MG63 (cell line): Measurements from ENCODE around the gene MARCHF3. TPM values are rescaled to one million over a fixed set of nuclear protein-coding genes. Genes with fewer than 3 reads are reported as not detected.

Experiments used
- DNase-seq: peaks from one replicate; pipeline ENCODE4 v3.0.0-alpha.2; 2020
- H3K27me3 ChIP-seq: fragments of 250-450 bp; sonication (Bioruptor Pico); 2 replicates; pipeline ENCODE4 v1.5.1; 2020; ENCODE audit warnings: mild to moderate bottlenecking, moderate library complexity
- H3K36me3 ChIP-seq: fragments of 250-450 bp; sonication (Bioruptor Pico); 2 replicates; pipeline ENCODE4 v1.5.1; 2020; ENCODE audit warnings: mild to moderate bottlenecking, moderate library complexity
- H3K4me3 ChIP-seq: fragments of 250-450 bp; sonication (Bioruptor Pico); 2 replicates; pipeline ENCODE4 v1.5.1; 2020; ENCODE audit warnings: mild to moderate bottlenecking, moderate library complexity
- H3K9me3 ChIP-seq: fragments of 250-450 bp; sonication (Bioruptor Pico); 2 replicates; pipeline ENCODE4 v1.5.1; 2020; ENCODE audit warnings: mild to moderate bottlenecking, moderate library complexity
- total RNA-seq: library from RNA; depleted of rRNA; stranded (reverse); fragments of >200 nt; shearing (Covaris generic); gene quantifications from 2 replicates; pipeline ENCODE4 v1.2.3, GENCODE V29; 2014; ENCODE audit warnings: low replicate concordance; rRNA removed

Gene MARCHF3
- 5.2 and 6.9 TPM in 2 replicates for total RNA-seq

GRCh38 chr5:127030259-127031146 is at the start of gene MARCHF3:
MARCHF3 (minus strand) TSS chr5:127030558; CDS start chr5:126918171, 112,387 bp downstream.
- no peaks in the 10 kb centered on the region for H3K9me3 ChIP-seq

GRCh38 chr5:127079994-127080491 is 49.7 kb upstream of the MARCHF3 start:
- Histone ChIP-seq H3K36me3 (no peaks in the 10 kb centered on the region), H3K9me3 (no peaks in the 10 kb centered on the region; the same call in 1 of the 2 replicates), H3K4me3 (no peak overlapping the region), H3K27me3 (no peaks in the 10 kb centered on the region; the same call in 1 of the 2 replicates)
- no peak for DNase-seq

More at GRCh38 chr5:127030259-127031146, at the start of gene MARCHF3:
- H3K36me3 ChIP-seq = no peaks in the 10 kb centered on the region
- H3K27me3 ChIP-seq = no peaks in the 10 kb centered on the region
- H3K4me3 ChIP-seq = peak within 1 kb of the TSS; percentile 96
- peak; percentile 98 for DNase-seq

GRCh38 chr5:127077366-127077765 is 47.0 kb upstream of the MARCHF3 start:
- no peak for DNase-seq
- Histone ChIP-seq H3K36me3 (no peaks in the 10 kb centered on the region), H3K4me3 (no peak overlapping the region), H3K27me3 (no peaks in the 10 kb centered on the region), H3K9me3 (no peaks in the 10 kb centered on the region; the same call in 1 of the 2 replicates)

GRCh38 chr5:127076315-127077129 is 46.2 kb upstream of the MARCHF3 start:
- no peak overlapping the region for H3K4me3 ChIP-seq
- H3K36me3 ChIP-seq = no peaks in the 10 kb centered on the region
- peak; percentile 50 for DNase-seq
- no peaks in the 10 kb centered on the region for H3K27me3 ChIP-seq
- H3K9me3 ChIP-seq = no peaks in the 10 kb centered on the region

- Histone ChIP-seq H3K4me3 (no peak overlapping the region), H3K27me3 (no peaks in the 10 kb centered on the region), H3K36me3 (peaks cover 17% of the 10 kb centered on the region), H3K9me3 (no peaks in the 10 kb centered on the region)
- DNase-seq = no peak
Observed at GRCh38 chr5:127074466-127074865, 44.1 kb upstream of the MARCHF3 start.

GRCh38 chr5:127072861-127073846 is 42.8 kb upstream of the MARCHF3 start, which contains the start of gene C5orf63:
C5orf63 (minus strand) TSS chr5:127073502; CDS start chr5:127058995, 14,507 bp downstream.
- peak within 1 kb of the TSS; percentile 69 for H3K4me3 ChIP-seq
- peak; percentile 88 for DNase-seq

GRCh38 chr5:127070243-127070642 is 39.9 kb upstream of the MARCHF3 start:
- H3K9me3 ChIP-seq = no peaks in the 10 kb centered on the region
- no peaks in the 10 kb centered on the region for H3K27me3 ChIP-seq
- no peak for DNase-seq
- H3K36me3 ChIP-seq = peaks cover 17% of the 10 kb centered on the region
- H3K4me3 ChIP-seq = no peak overlapping the region

More at GRCh38 chr5:127072861-127073846, 42.8 kb upstream of the MARCHF3 start, which contains the start of gene C5orf63:
- H3K9me3 ChIP-seq = no peaks in the 10 kb centered on the region
- no peaks in the 10 kb centered on the region for H3K27me3 ChIP-seq
- peaks cover 17% of the 10 kb centered on the region for H3K36me3 ChIP-seq

- DNase-seq = peak; percentile 74
- Histone ChIP-seq H3K9me3 (no peaks in the 10 kb centered on the region), H3K27me3 (no peaks in the 10 kb centered on the region), H3K4me3 (no peak overlapping the region), H3K36me3 (peaks cover 21% of the 10 kb centered on the region)
Observed at GRCh38 chr5:127068493-127069214, 38.3 kb upstream of the MARCHF3 start.

GRCh38 chr5:127066721-127067120 is 36.4 kb upstream of the MARCHF3 start:
- peaks cover 21% of the 10 kb centered on the region for H3K36me3 ChIP-seq
- no peaks in the 10 kb centered on the region for H3K9me3 ChIP-seq
- H3K4me3 ChIP-seq = no peak overlapping the region
- DNase-seq = no peak
- H3K27me3 ChIP-seq = no peaks in the 10 kb centered on the region

GRCh38 chr5:127064253-127064840 is 34.0 kb upstream of the MARCHF3 start:
- no peak for DNase-seq
- Histone ChIP-seq H3K4me3 (no peak overlapping the region), H3K27me3 (no peaks in the 10 kb centered on the region), H3K9me3 (no peaks in the 10 kb centered on the region), H3K36me3 (0 out of 2 replicates have a peak, but pooled peaks cover 4% of the 10 kb centered on the region)

- Histone ChIP-seq H3K9me3 (no peaks in the 10 kb centered on the region), H3K27me3 (no peaks in the 10 kb centered on the region), H3K36me3 (0 out of 2 replicates have a peak, but pooled peaks cover 4% of the 10 kb centered on the region), H3K4me3 (no peak overlapping the region)
- DNase-seq = no peak
Observed at GRCh38 chr5:127063257-127063913, 33.0 kb upstream of the MARCHF3 start.

GRCh38 chr5:127061956-127062355 is 31.6 kb upstream of the MARCHF3 start:
- no peak overlapping the region for H3K4me3 ChIP-seq
- no peaks in the 10 kb centered on the region for H3K9me3 ChIP-seq
- peaks cover 16% of the 10 kb centered on the region for H3K36me3 ChIP-seq
- no peak for DNase-seq
- no peaks in the 10 kb centered on the region for H3K27me3 ChIP-seq

GRCh38 chr5:127061537-127061936 is 31.2 kb upstream of the MARCHF3 start:
- no peak for DNase-seq
- H3K36me3 ChIP-seq = peaks cover 20% of the 10 kb centered on the region
- H3K4me3 ChIP-seq = no peak overlapping the region
- no peaks in the 10 kb centered on the region for H3K27me3 ChIP-seq
- H3K9me3 ChIP-seq = no peaks in the 10 kb centered on the region

- H3K4me3 ChIP-seq = no peak overlapping the region
- peaks cover 28% of the 10 kb centered on the region for H3K36me3 ChIP-seq
- no peaks in the 10 kb centered on the region for H3K9me3 ChIP-seq
- no peak for DNase-seq
- H3K27me3 ChIP-seq = no peaks in the 10 kb centered on the region
Observed at GRCh38 chr5:127060470-127060985, 30.2 kb upstream of the MARCHF3 start.
